DOHH2 (cell line): ENCODE measurements around the gene ADAMTS13.

Source experiments
- CTCF ChIP-seq: fragments of 200-600 bp; sonication (generic); IDR thresholded peaks from one replicate; pipeline ENCODE4 v1.5.1; 2014; ENCODE audit warnings: antibody characterized with exemption, mild to moderate bottlenecking, low read depth, low read length; ENCODE audit not compliant: poor library complexity, severe bottlenecking
- EZH2phosphoT487 ChIP-seq: fragments of 200-600 bp; sonication (generic); IDR thresholded peaks from 2 replicates; pipeline ENCODE4 v1.6.1; 2017; ENCODE audit warnings: borderline replicate concordance, mild to moderate bottlenecking, antibody characterized with exemption, low read length, moderate library complexity, mixed read lengths

- TF ChIP-seq CTCF (no peak), EZH2phosphoT487 (no peak)
These were observed 84.5 kb downstream of the ADAMTS13 start for GRCh38 chr9:133506653-133507038.
